Urothelium cell line (cell line): ENCODE results near the gene CFHR5.
"Not testable (repeated sequence)": the region's sequence is repeated elsewhere in the genome, so short reads cannot be mapped to it uniquely, and the experiment has no call there.

Experiments used
- DNase-seq: peaks from one replicate; pipeline ENCODE4 v3.0.0; 2011; ENCODE audit warnings: low spot score, mixed read lengths
- FAIRE-seq: peaks from 2 replicates; lab custom pipeline; 2011; peaks lifted over from hg19 to GRCh38; lab: Jason Lieb, UNC

Gene CFHR5

DNA sequence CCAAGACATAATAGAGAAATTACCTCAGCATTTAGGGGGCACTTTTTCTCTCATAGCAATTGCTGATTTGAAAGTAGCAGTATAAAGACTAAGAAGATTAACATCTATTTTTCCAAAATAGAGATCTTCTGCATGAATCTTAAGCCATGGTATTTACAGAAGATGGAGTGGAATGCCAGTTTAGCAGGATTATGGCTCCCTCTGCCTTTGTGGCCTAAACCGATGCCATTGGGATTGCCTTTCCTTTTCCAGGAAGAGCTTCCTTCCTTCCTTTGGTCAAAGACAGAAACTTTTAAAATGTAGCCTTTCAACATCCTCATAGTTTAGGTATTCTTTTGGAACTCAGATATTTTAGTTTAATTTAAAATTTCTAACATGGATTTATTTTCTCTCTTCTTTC is 39.4 kb downstream of the CFHR5 start:
- no peak for FAIRE-seq
- DNase-seq: no peak

DNA sequence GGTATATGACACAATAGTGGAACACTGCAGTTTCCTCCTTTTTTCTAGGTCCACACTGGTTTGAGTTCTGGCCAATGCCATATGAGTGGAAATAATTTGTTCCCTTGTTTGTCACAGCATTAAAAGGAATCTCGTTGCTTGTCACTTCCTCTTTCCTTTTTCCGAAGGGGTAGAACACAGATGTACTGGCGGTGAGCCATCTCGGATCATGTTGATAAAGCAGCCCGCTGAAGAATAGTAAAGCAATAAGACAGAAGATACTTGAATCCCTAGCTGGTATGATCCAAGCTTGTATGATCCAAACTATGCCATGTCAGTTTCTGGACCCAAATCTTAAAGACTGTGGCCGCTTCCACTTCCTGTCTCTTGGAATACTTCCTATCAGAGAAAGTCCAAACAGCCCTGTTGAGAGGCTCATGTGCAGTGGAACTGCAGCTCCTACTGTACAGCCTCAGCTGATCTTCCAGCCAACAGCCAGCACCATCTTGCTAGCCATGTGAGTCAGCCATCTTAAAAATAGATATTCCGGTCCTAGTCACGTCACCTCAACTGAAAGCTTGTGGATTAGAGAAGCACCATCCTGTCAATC is 40.3 kb downstream of the CFHR5 start:
- no peak for FAIRE-seq
- no peak for DNase-seq

DNA sequence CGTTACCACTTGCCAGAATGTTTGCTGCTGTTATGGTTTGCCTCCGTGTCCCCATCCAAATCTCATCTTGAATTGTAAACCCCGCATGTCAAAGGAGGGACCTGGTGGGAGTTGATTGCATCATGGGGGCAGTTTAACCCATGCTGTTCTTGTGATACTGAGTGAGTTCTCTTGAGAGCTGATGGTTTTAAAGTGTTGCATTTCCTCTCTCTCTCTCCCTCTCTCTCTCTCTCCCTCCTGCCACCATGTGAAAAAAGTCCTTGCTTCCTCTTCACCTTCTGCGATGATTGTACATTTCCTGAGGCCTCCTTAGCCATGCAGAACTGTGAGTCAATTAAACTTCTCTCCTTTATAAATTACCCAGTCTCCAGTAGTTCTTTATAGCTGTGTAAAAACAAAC is 44.4 kb downstream of the CFHR5 start:
- no peak for DNase-seq
- no peak for FAIRE-seq

DNA sequence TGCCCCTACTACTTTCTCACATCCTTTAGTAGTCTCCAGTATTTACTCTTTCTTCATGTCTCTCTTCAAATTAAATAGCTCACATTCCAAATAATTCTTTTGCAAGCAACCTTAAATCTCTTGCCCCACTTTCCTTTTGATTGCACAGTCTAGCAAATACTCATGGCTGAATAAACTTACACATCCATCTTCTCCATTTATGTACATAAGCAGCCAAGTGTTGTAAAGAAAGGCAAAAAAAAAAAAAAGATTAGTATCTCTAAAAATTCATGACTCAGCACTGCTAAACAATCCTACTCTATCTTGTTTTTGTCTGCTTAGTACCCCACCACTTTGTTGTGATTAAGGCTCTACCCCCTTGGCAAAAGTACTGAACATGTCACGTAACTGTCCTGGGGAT is 47.1 kb downstream of the CFHR5 start:
- DNase-seq (no peak), FAIRE-seq (no peak)

DNA sequence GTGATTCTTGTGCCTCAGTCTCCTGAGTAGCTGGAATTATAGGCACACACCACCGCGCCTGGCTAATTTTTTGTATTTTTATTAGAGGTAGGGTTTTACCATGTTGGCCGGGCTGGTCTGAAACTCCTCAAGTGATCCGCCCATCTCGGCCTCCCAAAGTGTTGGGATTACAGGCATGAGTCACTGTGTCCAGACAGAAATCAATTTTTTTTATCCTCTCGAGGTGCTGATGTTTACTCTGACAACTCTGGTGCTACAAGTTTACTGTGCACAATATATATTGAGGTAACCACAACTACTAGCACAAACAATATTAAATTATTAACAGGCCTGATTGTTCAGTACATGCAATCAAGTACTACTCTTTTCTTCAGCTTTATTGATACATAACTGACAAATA is 50.0 kb downstream of the CFHR5 start:
- DNase-seq (no peak), FAIRE-seq (no peak)

DNA sequence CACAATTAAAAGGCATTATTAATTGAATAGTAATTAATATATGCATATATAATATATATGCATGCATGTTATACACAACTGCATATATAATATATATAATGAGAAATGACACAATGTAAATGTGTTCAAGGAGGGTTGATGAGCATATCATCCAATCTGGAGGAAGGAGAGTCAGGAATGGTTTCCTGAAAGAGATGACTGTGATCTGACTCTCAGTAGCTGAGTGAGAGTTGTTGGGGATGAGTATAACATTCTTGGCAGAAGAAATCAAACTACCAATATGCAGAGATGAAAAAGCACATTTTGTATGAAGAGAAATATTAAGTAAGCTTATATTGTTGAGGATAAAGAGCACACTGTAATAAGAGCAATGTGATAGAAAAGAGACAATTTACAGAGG is 52.4 kb downstream of the CFHR5 start:
- no peak for DNase-seq
- no peak for FAIRE-seq

DNA sequence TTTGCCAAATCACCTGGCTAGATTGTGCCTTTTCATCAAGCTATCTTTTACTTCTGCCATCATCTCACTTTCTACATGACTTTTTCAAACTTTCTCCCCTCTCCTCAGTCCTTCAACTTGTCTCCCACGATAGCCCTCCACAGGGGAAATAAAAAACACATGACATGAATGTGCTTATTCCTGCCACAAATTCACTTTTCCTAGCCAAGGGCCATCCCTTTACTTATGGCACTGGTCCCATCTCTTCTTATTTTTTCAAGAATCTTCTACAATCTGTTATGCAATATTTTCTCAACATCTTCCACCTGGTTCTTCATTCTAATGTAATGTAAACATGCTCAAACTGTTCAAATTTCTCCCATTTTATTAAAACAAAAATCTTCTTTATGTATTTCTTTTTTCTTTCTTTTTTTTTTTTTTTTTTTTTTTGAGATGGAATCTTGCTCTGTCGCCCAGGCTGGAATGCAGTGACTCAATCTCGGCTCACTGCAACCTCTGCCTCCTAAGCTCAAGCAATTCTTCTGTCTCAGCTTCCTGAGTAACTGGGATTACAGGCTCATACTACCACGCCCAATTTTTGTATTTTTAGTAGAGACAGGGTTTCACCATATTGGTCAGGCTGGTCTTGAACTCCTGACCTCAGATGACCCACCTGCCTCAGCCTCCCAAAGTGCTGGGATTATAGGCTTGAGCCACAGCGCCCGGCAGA is 57.4 kb downstream of the CFHR5 start:
- not testable (repeated sequence) for DNase-seq, FAIRE-seq

DNA sequence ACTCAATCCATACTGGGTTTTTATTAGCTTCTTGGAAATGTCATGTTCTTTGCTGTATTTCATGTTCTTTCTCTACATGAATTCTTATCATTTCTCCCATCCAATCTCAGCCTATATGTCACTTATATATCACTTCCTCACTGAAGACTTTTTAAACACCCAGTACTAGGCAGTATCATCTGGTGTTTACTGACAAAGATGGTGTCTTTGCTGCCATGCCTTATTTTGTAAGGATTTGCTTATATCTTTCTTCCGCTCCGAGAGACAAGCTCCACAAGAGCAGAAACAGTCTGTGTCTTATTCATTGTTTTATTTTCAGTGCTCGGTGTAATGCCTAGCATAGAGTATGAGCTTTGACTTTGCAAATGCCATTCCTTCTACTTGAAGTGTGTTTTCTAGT is 59.5 kb downstream of the CFHR5 start:
- FAIRE-seq: no peak

DNA sequence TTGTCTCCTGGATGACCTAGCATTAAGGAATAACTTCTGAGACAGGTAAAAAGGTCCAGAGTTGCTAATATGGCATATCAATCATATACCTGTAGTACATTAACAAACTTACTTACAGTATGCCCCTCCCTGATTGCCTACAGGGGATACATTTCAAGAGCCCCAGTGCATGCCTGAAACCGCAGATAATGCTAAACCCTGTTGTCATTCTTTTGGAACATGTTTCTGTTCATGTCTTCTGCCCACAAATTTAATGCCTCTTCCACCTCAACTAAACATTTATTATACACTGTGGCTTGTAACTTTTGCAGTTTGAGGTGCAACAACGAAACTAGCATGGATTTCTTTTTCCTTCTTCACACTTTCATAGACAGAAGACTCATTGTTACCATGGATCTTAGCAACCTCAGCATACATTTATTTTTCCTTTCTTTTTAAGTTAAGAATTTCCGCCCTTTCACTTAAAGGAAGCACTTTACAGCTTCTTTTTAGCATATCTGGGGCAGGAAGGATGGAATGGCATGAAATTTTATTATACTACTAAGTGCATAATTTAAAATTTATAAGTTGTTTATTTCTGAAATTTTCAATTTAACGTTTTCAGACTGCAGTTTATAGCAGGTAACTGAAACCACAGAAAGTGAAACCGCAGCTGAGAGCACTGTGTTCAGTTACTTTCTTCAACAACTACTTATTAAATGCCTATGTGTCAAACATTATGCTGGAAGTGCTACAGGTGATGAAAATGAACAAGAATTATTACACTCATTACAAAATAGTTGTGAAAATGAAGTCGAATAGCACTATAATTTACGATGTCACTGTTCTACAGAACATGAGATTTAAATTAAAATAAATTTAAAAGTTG is 64.4 kb downstream of the CFHR5 start:
- FAIRE-seq: no peak

More for the DNA sequence above, 59.5 kb downstream of the CFHR5 start:
- no peak for DNase-seq

DNA sequence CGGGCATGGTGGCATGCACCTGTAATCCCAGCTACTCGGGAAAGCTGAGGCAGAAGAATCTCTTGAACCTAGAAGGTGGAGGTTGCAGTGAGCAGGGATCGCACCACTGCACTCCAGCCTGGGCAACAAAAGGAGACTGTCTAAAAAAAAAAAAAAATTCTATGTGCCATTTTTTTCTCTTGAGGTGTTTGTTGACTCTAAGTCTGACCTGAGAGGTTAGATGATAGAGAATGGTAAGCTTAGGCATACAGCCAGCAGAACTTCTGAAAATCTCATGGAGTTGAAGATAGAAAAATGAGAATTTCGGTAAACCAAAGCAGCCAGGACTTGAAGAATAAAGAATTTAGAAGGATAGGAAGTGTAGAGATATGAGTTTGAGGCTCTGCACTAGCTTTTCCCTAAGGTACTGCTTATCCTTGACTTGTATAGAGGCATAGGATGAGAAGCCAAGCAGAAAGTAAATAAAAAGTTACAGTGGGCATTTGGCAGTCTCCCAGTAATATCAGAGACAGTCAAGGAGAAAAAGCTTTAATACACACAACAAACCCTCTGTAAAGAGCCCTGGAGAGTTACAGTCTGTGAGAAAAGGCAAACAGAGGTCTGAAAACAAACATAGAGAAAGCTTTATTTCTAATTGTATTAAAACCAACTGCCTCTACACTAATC is 65.5 kb downstream of the CFHR5 start:
- FAIRE-seq (no peak), DNase-seq (no peak)

More for the DNA sequence above, 64.4 kb downstream of the CFHR5 start:
- no peak for DNase-seq

DNA sequence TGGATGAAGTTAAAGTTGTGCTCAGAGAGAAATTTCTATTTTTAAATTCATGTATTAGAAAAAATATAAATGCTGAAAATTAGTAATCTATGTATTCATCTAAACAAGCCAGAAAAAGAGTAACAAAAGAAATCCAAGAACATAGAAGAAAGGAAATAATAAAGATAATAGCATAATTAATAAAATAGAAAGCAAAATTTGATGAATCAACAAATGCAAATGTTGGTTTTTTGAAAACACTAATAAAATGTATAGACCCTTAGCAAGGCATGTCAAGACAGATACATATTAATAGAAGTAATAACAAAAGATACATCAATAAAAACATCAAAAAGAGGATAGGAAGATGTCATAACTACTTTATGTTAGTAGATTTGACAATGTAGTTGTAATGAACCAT is 71.7 kb downstream of the CFHR5 start:
- DNase-seq (no peak), FAIRE-seq (no peak)
